Transverse colon (tissue), 4 donors: ENCODE data around the gene CPXM2. TPM values are rescaled to one million over a fixed set of nuclear protein-coding genes. Genes with fewer than 3 reads are reported as not detected.
"Not testable (repeated sequence)": the region's sequence is repeated elsewhere in the genome, so short reads cannot be mapped to it uniquely, and the experiment has no call there.

ENCODE experiments used
- DNase-seq: peaks from one replicate; pipeline ENCODE4 v3.0.0-alpha.2; 2019
- H3K27ac ChIP-seq, 4 donors: fragments of 200-600 bp; sonication (generic); 2 replicates each; pipeline ENCODE4 v1.5.1; 2016 to 2018; ENCODE audit warnings: inconsistent platforms in 4 of 4
- H3K27me3 ChIP-seq: fragments of 200-600 bp; sonication (generic); 2 replicates; pipeline ENCODE4 v1.5.1; 2017; ENCODE audit warnings: inconsistent platforms
- H3K36me3 ChIP-seq, 4 donors: fragments of 200-600 bp; sonication (generic); 2 replicates each; pipeline ENCODE4 v1.5.1; 2017 to 2019; ENCODE audit warnings: inconsistent platforms in 4 of 4
- H3K4me1 ChIP-seq, 4 donors: fragments of 200-600 bp; sonication (generic); 2 replicates each; pipeline ENCODE4 v1.5.1; 2017 to 2020; ENCODE audit warnings: inconsistent platforms in 4 of 4
- H3K4me3 ChIP-seq, 4 donors: fragments of 200-600 bp; sonication (generic); 1 replicate in 1 of 4; 2 replicates in 3 of 4; pipeline versions ENCODE4 v1.5.1 to v1.6.1; 2017 to 2019; ENCODE audit warnings: inconsistent platforms in 4 of 4
- H3K9me3 ChIP-seq, 2 donors: fragments of 200-600 bp; sonication (generic); 2 replicates each; pipeline ENCODE4 v1.5.1; 2017 to 2019; ENCODE audit warnings: inconsistent platforms in 2 of 2
- CTCF ChIP-seq, 5 experiments: fragments of 200-600 bp in 3 of 5; fragments of 450-650 bp in 2 of 5; sonication (generic) in 3 of 5; IDR thresholded peaks; 1 replicate in 2 of 5; 2 replicates in 3 of 5; pipeline ENCODE4 v1.5.1; 2016 to 2017; ENCODE audit warnings: antibody characterized with exemption in 5 of 5, inconsistent platforms in 3 of 5, mild to moderate bottlenecking in 2 of 5, moderate library complexity in 1 of 5
- EP300 ChIP-seq: sonication (generic); formaldehyde crosslinking; IDR thresholded peaks from one replicate; pipeline ENCODE4 v1.6.1; 2017; ENCODE audit warnings: antibody characterized with exemption, low read depth
- POLR2A ChIP-seq: fragments of 450-650 bp; IDR thresholded peaks from one replicate; pipeline ENCODE4 v1.6.1; 2016; ENCODE audit warnings: antibody characterized with exemption, mild to moderate bottlenecking, moderate library complexity
- POLR2AphosphoS5 ChIP-seq, 3 donors: sonication (generic); formaldehyde crosslinking; IDR thresholded peaks; one replicate each; pipeline ENCODE4 v1.6.1; 2016; ENCODE audit warnings: antibody characterized with exemption in 3 of 3
- WGBS, 2 donors: methylation state at CpG; one replicate each; pipeline ENCODE4 v1.1.5; 2018; ENCODE audit warnings: low coverage in 1 of 2; 5-methylcytosine and 5-hydroxymethylcytosine counted together
- in situ Hi-C, 4 donors: fragments of 200-750 bp; cut with MboI; loops; one replicate each; pipeline versions ENCODE4 v1.15.0 to v1.15.1; 2017; ENCODE audit warnings: low sequenced_read_pairs in 3 of 4, low pct_ligation_motif_present in 1 of 4, low pct_unique_long_range_greater_than_20kb in 1 of 4
- intact Hi-C: fragments of 100-400 bp; cut with DNase I; formaldehyde crosslinking; loops from one replicate; pipeline ENCODE4 v1.15.1; 2023; ENCODE audit warnings: low total_unique reads
- total RNA-seq, 4 donors: library from RNA; depleted of rRNA; stranded (reverse); fragments of >200 nt; gene quantifications; one replicate each; pipeline ENCODE4 v1.1.0, GENCODE V29; 2016

The CPXM2 gene
- total RNA-seq, 4 donors from 2014 or later, result 7.8 to 19.1 (median 13.0) TPM

- WGBS, 2 donors, result 56 to 76% methylated on average over 8 to 13 of the region's 13 CpGs
- no peaks in the 10 kb centered on the region for H3K9me3 ChIP-seq
- intact Hi-C loops (no loop called here), in situ Hi-C loops (no loop called here)
- TF ChIP-seq POLR2A (no peak), CTCF (IDR thresholded peaks at IDR 0.05) (no peak), EP300 (no peak), POLR2AphosphoS5 (IDR thresholded peaks at IDR 0.05) (no peak)
- no peak overlapping the region for H3K4me3 ChIP-seq
- H3K4me1 ChIP-seq, result peaks cover 0 to 9% (median 0%) of the 10 kb centered on the region in 4 donors
- H3K27ac ChIP-seq, result no peak overlapping the region
- no peak for DNase-seq
- no peaks in the 10 kb centered on the region for H3K27me3 ChIP-seq
- H3K36me3 ChIP-seq, result no peaks in the 10 kb centered on the region
Observed at GRCh38 chr10:123743441-123744223, 148.0 kb downstream of the CPXM2 start.

- Histone ChIP-seq H3K4me3 (no peak overlapping the region), H3K4me1 (peaks cover 0 to 9% (median 0%) of the 10 kb centered on the region in 4 donors), H3K9me3 (no peaks in the 10 kb centered on the region), H3K27ac (no peak overlapping the region), H3K27me3 (no peaks in the 10 kb centered on the region), H3K36me3 (no peaks in the 10 kb centered on the region)
- WGBS, 2 donors, result 65 to 76% methylated on average over 5 to 10 of the region's 10 CpGs
- TF ChIP-seq CTCF (IDR thresholded peaks at IDR 0.05), result no peak
- TF ChIP-seq EP300, result no peak
- TF ChIP-seq POLR2A, result no peak
- TF ChIP-seq POLR2AphosphoS5 (IDR thresholded peaks at IDR 0.05), result no peak
- intact Hi-C loops, result no loop called here
- in situ Hi-C loops, result no loop called here
- no peak for DNase-seq
Observed at GRCh38 chr10:123742751-123743440, 148.7 kb downstream of the CPXM2 start.

- Histone ChIP-seq H3K27me3 (no peaks in the 10 kb centered on the region), H3K36me3 (no peaks in the 10 kb centered on the region), H3K4me3 (no peak overlapping the region), H3K4me1 (peaks cover 0 to 9% (median 0%) of the 10 kb centered on the region in 4 donors), H3K9me3 (no peaks in the 10 kb centered on the region), H3K27ac (no peak overlapping the region)
- in situ Hi-C loops (no loop called here), intact Hi-C loops (no loop called here)
- TF ChIP-seq POLR2A, result no peak
- no peak for TF ChIP-seq POLR2AphosphoS5 (IDR thresholded peaks at IDR 0.05)
- no peak for TF ChIP-seq CTCF (IDR thresholded peaks at IDR 0.05)
- no peak for TF ChIP-seq EP300
- WGBS, 2 donors, result 87 to 90% methylated on average over 2 to 5 of the region's 5 CpGs
- no peak for DNase-seq
Observed at GRCh38 chr10:123741711-123742110, 149.9 kb downstream of the CPXM2 start.

- 78 to 80% methylated on average over 3 to 7 of the region's 7 CpGs for WGBS, 2 donors
- no peaks in the 10 kb centered on the region for H3K36me3 ChIP-seq
- H3K9me3 ChIP-seq, result no peaks in the 10 kb centered on the region
- no peak for DNase-seq
- H3K4me3 ChIP-seq, result no peak overlapping the region
- in situ Hi-C loops, result no loop called here
- no peak overlapping the region for H3K27ac ChIP-seq
- no peaks in the 10 kb centered on the region for H3K27me3 ChIP-seq
- TF ChIP-seq CTCF (IDR thresholded peaks at IDR 0.05) (no peak), POLR2AphosphoS5 (IDR thresholded peaks at IDR 0.05) (no peak), POLR2A (no peak), EP300 (no peak)
- intact Hi-C loops, result no loop called here
- H3K4me1 ChIP-seq, result peaks cover 0 to 9% (median 0%) of the 10 kb centered on the region in 4 donors
Observed at GRCh38 chr10:123741146-123741545, 150.5 kb downstream of the CPXM2 start.

GRCh38 chr10:123736917-123737316, 154.7 kb downstream of the CPXM2 start:
- intact Hi-C loops, H3K27ac ChIP-seq, H3K36me3 ChIP-seq, H3K4me1 ChIP-seq, H3K4me3 ChIP-seq, DNase-seq, H3K9me3 ChIP-seq, in situ Hi-C loops, H3K27me3 ChIP-seq: not testable (repeated sequence)
- WGBS, 2 donors, result 53 to 90% methylated on average over 4 of the region's 4 CpGs
